GM19238 (cell line): ENCODE results near the gene CNTD1.

ENCODE experiments used
- DNase-seq: peaks from one replicate; pipeline ENCODE4 v3.0.0; 2011; ENCODE audit warnings: low spot score; ENCODE audit not compliant: insufficient read length

Gene CNTD1

GRCh38 chr17:42779304-42779935 lies 19.2 kb upstream of the CNTD1 start:
- DNase-seq: no peak

GRCh38 chr17:42779936-42780850 lies 18.5 kb upstream of the CNTD1 start, which contains the start of gene WNK4:
Gene WNK4, plus strand, starts transcription at chr17:42780610. Its CDS starts 89 bp downstream, at chr17:42780699.
- DNase-seq: no peak

- DNase-seq: no peak
Observed at GRCh38 chr17:42780851-42781638, 17.6 kb upstream of the CNTD1 start.

- DNase-seq: no peak
Observed at GRCh38 chr17:42781639-42782165, 17.0 kb upstream of the CNTD1 start.

GRCh38 chr17:42782166-42783061 lies 16.2 kb upstream of the CNTD1 start:
- no peak for DNase-seq

- DNase-seq: no peak
Observed at GRCh38 chr17:42783062-42783790, 15.4 kb upstream of the CNTD1 start.

- DNase-seq: no peak
Observed at GRCh38 chr17:42783791-42784138, 14.9 kb upstream of the CNTD1 start.

GRCh38 chr17:42784409-42784808 lies 14.3 kb upstream of the CNTD1 start:
- no peak for DNase-seq

- DNase-seq: no peak
Observed at GRCh38 chr17:42784811-42785592, 13.7 kb upstream of the CNTD1 start.

- DNase-seq: no peak
Observed at GRCh38 chr17:42787266-42787665, 11.4 kb upstream of the CNTD1 start.

- no peak for DNase-seq
Observed at GRCh38 chr17:42791948-42792347, 6.7 kb upstream of the CNTD1 start.

GRCh38 chr17:42792545-42792944 lies 6.1 kb upstream of the CNTD1 start:
- no peak for DNase-seq

- DNase-seq: no peak
Observed at GRCh38 chr17:42795061-42795460, 3.6 kb upstream of the CNTD1 start.

- DNase-seq: no peak
Observed at GRCh38 chr17:42795465-42795864, 3.2 kb upstream of the CNTD1 start.

- no peak for DNase-seq
Observed at GRCh38 chr17:42796066-42796758, 2.4 kb upstream of the CNTD1 start.

- DNase-seq: no peak
Observed at GRCh38 chr17:42797067-42798007, 1.3 kb upstream of the CNTD1 start.

GRCh38 chr17:42798011-42798382 lies 664 bp upstream of the CNTD1 start:
- no peak for DNase-seq
